Measurements from ENCODE around the gene GDF15. TPM values are rescaled to one million over a fixed set of nuclear protein-coding genes. Genes with fewer than 3 reads are reported as not detected.

GDF15 gene
- total and polyA plus RNA-seq, 4 donors = 0.42 to 11.6 (median 7.2) TPM

DNA sequence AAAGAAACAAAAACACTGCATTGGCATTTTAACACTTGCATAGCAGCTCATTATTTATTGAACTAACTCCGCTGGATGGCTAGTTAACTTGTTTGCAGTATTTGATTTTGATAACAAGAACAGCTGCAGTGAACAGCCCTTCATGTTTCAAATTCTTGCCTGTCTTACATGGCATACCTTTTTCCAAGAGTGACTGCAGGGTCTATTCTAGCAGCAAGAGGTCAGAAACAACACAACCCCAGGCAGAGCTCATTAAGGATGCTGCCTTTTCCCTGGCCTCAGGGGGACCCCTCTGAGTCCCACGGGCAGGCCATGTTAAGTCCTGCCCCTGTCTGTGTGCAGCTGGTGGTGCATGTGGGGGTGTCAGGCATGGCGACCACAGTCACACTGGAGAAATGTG, 28.9 kb upstream of the GDF15 start:
- Histone ChIP-seq H3K36me3 (ENCODE audit: control insufficient read depth in 4 of 4, insufficient read depth in 3 of 4, low read depth in 1 of 4, low read length in 3 of 4) (peaks cover 7 to 34% (median 21%) of the 10 kb centered on the region in 4 donors), H3K4me1 (ENCODE audit: control insufficient read depth in 4 of 4, insufficient read depth in 4 of 4, low read length in 3 of 4) (peaks cover 6 to 11% (median 8%) of the 10 kb centered on the region in 4 donors), H3K4me3 (ENCODE audit: low read depth in 1 of 3, low read length in 3 of 3) (no peak overlapping the region), H3K27me3 (ENCODE audit: control insufficient read depth in 4 of 4, insufficient read depth in 4 of 4, low read length in 3 of 4) (no peaks in the 10 kb centered on the region), H3K9me3 (ENCODE audit: control insufficient read depth in 4 of 4, low read length in 3 of 4) (no peaks in the 10 kb centered on the region), H3K27ac (ENCODE audit: low read depth in 1 of 2, low read length in 2 of 2) (no peak overlapping the region), H3K9ac (ENCODE audit: low read depth in 1 of 2, low read length in 2 of 2) (no peak overlapping the region)
- DNase-seq (ENCODE audit: low spot score) = no peak
- peak; percentile 0 for TF ChIP-seq SP1 (IDR thresholded peaks at IDR 0.05)
- TF ChIP-seq, protein P1, sequence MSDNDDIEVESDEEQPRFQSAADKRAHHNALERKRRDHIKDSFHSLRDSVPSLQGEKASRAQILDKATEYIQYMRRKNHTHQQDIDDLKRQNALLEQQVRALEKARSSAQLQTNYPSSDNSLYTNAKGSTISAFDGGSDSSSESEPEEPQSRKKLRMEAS (IDR thresholded peaks at IDR 0.05) = no peak
- WGBS = 93% methylated on average over 3 of the region's 3 CpGs

DNA sequence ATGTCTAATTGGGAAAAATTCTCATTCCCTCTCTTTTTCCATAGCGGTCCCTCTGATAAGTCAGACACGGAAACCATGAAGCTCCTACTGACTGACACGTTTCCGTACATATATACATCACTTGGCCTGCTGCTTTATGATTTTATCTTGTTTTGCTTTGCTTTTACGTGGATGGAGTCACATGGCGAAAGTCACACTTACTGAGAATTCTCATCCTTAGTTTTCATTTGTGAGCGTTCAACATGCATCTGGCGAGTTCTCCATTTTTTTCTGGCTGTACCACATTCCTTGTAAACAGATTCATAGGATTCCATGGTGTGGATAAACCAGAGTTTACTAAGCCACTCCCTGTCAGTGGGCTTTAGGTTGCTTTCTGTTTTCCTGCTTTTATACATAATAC, 24.3 kb upstream of the GDF15 start:
- H3K27ac ChIP-seq (ENCODE audit: low read depth in 1 of 2, low read length in 2 of 2) = no peak overlapping the region
- no peak overlapping the region for H3K9ac ChIP-seq (ENCODE audit: low read depth in 1 of 2, low read length in 2 of 2)
- H3K27me3 ChIP-seq (ENCODE audit: control insufficient read depth in 4 of 4, insufficient read depth in 4 of 4, low read length in 3 of 4) = no peaks in the 10 kb centered on the region
- no peak overlapping the region for H3K4me3 ChIP-seq (ENCODE audit: low read depth in 1 of 3, low read length in 3 of 3)
- DNase-seq (ENCODE audit: low spot score) = no peak
- TF ChIP-seq HNF4A (conservative IDR thresholded peaks at IDR 0.05) (no peak), FOXA1 (IDR thresholded peaks at IDR 0.05) (no peak), NR2F2 (IDR thresholded peaks at IDR 0.05) (no peak), TAF1 (conservative IDR thresholded peaks at IDR 0.05) (no peak), YY1 (IDR thresholded peaks at IDR 0.05) (no peak), FOXA2 (IDR thresholded peaks at IDR 0.05) (no peak), HNF4G (IDR thresholded peaks at IDR 0.05) (no peak), SP1 (IDR thresholded peaks at IDR 0.05) (no peak), RAD21 (IDR thresholded peaks at IDR 0.05) (no peak)
- TF ChIP-seq, protein P2, sequence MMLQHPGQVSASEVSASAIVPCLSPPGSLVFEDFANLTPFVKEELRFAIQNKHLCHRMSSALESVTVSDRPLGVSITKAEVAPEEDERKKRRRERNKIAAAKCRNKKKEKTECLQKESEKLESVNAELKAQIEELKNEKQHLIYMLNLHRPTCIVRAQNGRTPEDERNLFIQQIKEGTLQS (IDR thresholded peaks at IDR 0.05) = no peak
- TF ChIP-seq, protein P3, sequence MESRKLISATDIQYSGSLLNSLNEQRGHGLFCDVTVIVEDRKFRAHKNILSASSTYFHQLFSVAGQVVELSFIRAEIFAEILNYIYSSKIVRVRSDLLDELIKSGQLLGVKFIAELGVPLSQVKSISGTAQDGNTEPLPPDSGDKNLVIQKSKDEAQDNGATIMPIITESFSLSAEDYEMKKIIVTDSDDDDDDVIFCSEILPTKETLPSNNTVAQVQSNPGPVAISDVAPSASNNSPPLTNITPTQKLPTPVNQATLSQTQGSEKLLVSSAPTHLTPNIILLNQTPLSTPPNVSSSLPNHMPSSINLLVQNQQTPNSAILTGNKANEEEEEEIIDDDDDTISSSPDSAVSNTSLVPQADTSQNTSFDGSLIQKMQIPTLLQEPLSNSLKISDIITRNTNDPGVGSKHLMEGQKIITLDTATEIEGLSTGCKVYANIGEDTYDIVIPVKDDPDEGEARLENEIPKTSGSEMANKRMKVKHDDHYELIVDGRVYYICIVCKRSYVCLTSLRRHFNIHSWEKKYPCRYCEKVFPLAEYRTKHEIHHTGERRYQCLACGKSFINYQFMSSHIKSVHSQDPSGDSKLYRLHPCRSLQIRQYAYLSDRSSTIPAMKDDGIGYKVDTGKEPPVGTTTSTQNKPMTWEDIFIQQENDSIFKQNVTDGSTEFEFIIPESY (IDR thresholded peaks at IDR 0.05) = no peak
- TF ChIP-seq, protein P4, sequence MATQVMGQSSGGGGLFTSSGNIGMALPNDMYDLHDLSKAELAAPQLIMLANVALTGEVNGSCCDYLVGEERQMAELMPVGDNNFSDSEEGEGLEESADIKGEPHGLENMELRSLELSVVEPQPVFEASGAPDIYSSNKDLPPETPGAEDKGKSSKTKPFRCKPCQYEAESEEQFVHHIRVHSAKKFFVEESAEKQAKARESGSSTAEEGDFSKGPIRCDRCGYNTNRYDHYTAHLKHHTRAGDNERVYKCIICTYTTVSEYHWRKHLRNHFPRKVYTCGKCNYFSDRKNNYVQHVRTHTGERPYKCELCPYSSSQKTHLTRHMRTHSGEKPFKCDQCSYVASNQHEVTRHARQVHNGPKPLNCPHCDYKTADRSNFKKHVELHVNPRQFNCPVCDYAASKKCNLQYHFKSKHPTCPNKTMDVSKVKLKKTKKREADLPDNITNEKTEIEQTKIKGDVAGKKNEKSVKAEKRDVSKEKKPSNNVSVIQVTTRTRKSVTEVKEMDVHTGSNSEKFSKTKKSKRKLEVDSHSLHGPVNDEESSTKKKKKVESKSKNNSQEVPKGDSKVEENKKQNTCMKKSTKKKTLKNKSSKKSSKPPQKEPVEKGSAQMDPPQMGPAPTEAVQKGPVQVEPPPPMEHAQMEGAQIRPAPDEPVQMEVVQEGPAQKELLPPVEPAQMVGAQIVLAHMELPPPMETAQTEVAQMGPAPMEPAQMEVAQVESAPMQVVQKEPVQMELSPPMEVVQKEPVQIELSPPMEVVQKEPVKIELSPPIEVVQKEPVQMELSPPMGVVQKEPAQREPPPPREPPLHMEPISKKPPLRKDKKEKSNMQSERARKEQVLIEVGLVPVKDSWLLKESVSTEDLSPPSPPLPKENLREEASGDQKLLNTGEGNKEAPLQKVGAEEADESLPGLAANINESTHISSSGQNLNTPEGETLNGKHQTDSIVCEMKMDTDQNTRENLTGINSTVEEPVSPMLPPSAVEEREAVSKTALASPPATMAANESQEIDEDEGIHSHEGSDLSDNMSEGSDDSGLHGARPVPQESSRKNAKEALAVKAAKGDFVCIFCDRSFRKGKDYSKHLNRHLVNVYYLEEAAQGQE (IDR thresholded peaks at IDR 0.05) = no peak
- TF ChIP-seq, protein P1 (IDR thresholded peaks at IDR 0.05) = no peak
- H3K9me3 ChIP-seq (ENCODE audit: control insufficient read depth in 4 of 4, low read length in 3 of 4) = no peaks in the 10 kb centered on the region
- H3K36me3 ChIP-seq (ENCODE audit: control insufficient read depth in 4 of 4, insufficient read depth in 3 of 4, low read depth in 1 of 4, low read length in 3 of 4) = peaks cover 3 to 31% (median 19%) of the 10 kb centered on the region in 4 donors
- peaks cover 10 to 13% (median 12%) of the 10 kb centered on the region in 4 donors for H3K4me1 ChIP-seq (ENCODE audit: control insufficient read depth in 4 of 4, insufficient read depth in 4 of 4, low read length in 3 of 4)
- 96% methylated on average over 8 of the region's 8 CpGs for WGBS
